HuH-7.5 (cell line): ENCODE data around the gene MAN1A2.
"Not testable (repeated sequence)": the region's sequence is repeated elsewhere in the genome, so short reads cannot be mapped to it uniquely, and the experiment has no call there.

Source experiments
- DNase-seq: peaks from one replicate; pipeline ENCODE4 v3.0.0; 2011; ENCODE audit warnings: low spot score

MAN1A2 gene

GRCh38 chr1:117401761-117402160, 34.5 kb downstream of the MAN1A2 start:
- no peak for DNase-seq

GRCh38 chr1:117403597-117403996, 36.3 kb downstream of the MAN1A2 start:
- no peak for DNase-seq

GRCh38 chr1:117405042-117405441, 37.8 kb downstream of the MAN1A2 start:
- no peak for DNase-seq

- DNase-seq: no peak
Observed at GRCh38 chr1:117412472-117412871, 45.2 kb downstream of the MAN1A2 start.

- no peak for DNase-seq
Observed at GRCh38 chr1:117413412-117413811, 46.2 kb downstream of the MAN1A2 start.

GRCh38 chr1:117414943-117415342, 47.7 kb downstream of the MAN1A2 start:
- no peak for DNase-seq

GRCh38 chr1:117416004-117416403, 48.8 kb downstream of the MAN1A2 start:
- no peak for DNase-seq

- DNase-seq: no peak
Observed at GRCh38 chr1:117416546-117417125, 49.4 kb downstream of the MAN1A2 start.

- no peak for DNase-seq
Observed at GRCh38 chr1:117425050-117425734, 57.9 kb downstream of the MAN1A2 start.

- DNase-seq: no peak
Observed at GRCh38 chr1:117427297-117427696, 60.0 kb downstream of the MAN1A2 start.

GRCh38 chr1:117433943-117434342, 66.7 kb downstream of the MAN1A2 start:
- DNase-seq: no peak

- DNase-seq: no peak
Observed at GRCh38 chr1:117436513-117436912, 69.3 kb downstream of the MAN1A2 start.

- DNase-seq: no peak
Observed at GRCh38 chr1:117447661-117448060, 80.4 kb downstream of the MAN1A2 start.

- no peak for DNase-seq
Observed at GRCh38 chr1:117452216-117452615, 85.0 kb downstream of the MAN1A2 start.

- DNase-seq: no peak
Observed at GRCh38 chr1:117453958-117454357, 86.7 kb downstream of the MAN1A2 start.

- not testable (repeated sequence) for DNase-seq
Observed at GRCh38 chr1:117458410-117458809, 91.2 kb downstream of the MAN1A2 start.

- DNase-seq: no peak
Observed at GRCh38 chr1:117466761-117467160, 99.5 kb downstream of the MAN1A2 start.

- DNase-seq: no peak
Observed at GRCh38 chr1:117467336-117467735, 100.1 kb downstream of the MAN1A2 start.

GRCh38 chr1:117473063-117473462, 105.8 kb downstream of the MAN1A2 start:
- DNase-seq: no peak

- not testable (repeated sequence) for DNase-seq
Observed at GRCh38 chr1:117475495-117475894, 108.2 kb downstream of the MAN1A2 start.

- no peak for DNase-seq
Observed at GRCh38 chr1:117479086-117479485, 111.8 kb downstream of the MAN1A2 start.

GRCh38 chr1:117481410-117481809, 114.2 kb downstream of the MAN1A2 start:
- DNase-seq: no peak

- DNase-seq: no peak
Observed at GRCh38 chr1:117493906-117494305, 126.7 kb downstream of the MAN1A2 start.

GRCh38 chr1:117495068-117495467, 127.8 kb downstream of the MAN1A2 start:
- no peak for DNase-seq
